Measurements from ENCODE around the gene PACSIN3.

- TF ChIP-seq CTCF (conservative IDR thresholded peaks at IDR 0.05; ENCODE audit: low read depth, low read length) = no peak
- no peak for TF ChIP-seq EZH2 (IDR thresholded peaks at IDR 0.05; ENCODE audit: borderline replicate concordance, low read depth, low read length, poor library complexity, severe bottlenecking)
Measured at GRCh38 chr11:47204637-47204989, 18.4 kb upstream of the PACSIN3 start.

Data from A673 (cell line).